Hepatocyte (in vitro differentiated cells): ENCODE data around the gene FAM236C. TPM values are rescaled to one million over a fixed set of nuclear protein-coding genes. Genes with fewer than 3 reads are reported as not detected.
"Not testable (repeated sequence)": the region's sequence is repeated elsewhere in the genome, so short reads cannot be mapped to it uniquely, and the experiment has no call there.

Source experiments
- DNase-seq: peaks from one replicate; pipeline ENCODE4 v3.0.0-alpha.2; 2016; ENCODE audit warnings: low spot score
- H2AFZ ChIP-seq: fragments of 200-600 bp; sonication (generic); 2 replicates; pipeline ENCODE4 v1.6.0; 2016; ENCODE audit warnings: antibody characterized with exemption, mild to moderate bottlenecking
- H3K27ac ChIP-seq: fragments of 200-600 bp; sonication (generic); 2 replicates; pipeline ENCODE4 v1.5.1; 2016; ENCODE audit warnings: mild to moderate bottlenecking
- H3K27me3 ChIP-seq: fragments of 200-600 bp; sonication (generic); 2 replicates; pipeline ENCODE4 v1.6.1; 2016
- H3K36me3 ChIP-seq: fragments of 200-600 bp; sonication (generic); replicated peaks from 2 replicates; pipeline ENCODE4 v1.5.1; 2016; ENCODE audit warnings: low read depth; ENCODE audit not compliant: insufficient read depth
- H3K4me1 ChIP-seq: fragments of 200-600 bp; sonication (generic); 2 replicates; pipeline ENCODE4 v1.5.1; 2016; ENCODE audit warnings: mild to moderate bottlenecking, moderate library complexity; ENCODE audit not compliant: insufficient read depth
- H3K4me2 ChIP-seq: fragments of 200-600 bp; sonication (generic); 2 replicates; pipeline ENCODE4 v1.6.0; 2016
- H3K4me3 ChIP-seq: fragments of 200-600 bp; sonication (generic); 2 replicates; pipeline ENCODE4 v1.5.1; 2016; ENCODE audit warnings: mild to moderate bottlenecking
- H3K79me2 ChIP-seq: fragments of 200-600 bp; sonication (generic); 2 replicates; pipeline ENCODE4 v1.6.0; 2017; ENCODE audit warnings: mild to moderate bottlenecking
- H3K9me2 ChIP-seq: fragments of 200-600 bp; sonication (generic); replicated peaks from 2 replicates; pipeline ENCODE4 v1.6.0; 2017; ENCODE audit warnings: mild to moderate bottlenecking; ENCODE audit not compliant: insufficient read depth
- H3K9me3 ChIP-seq: fragments of 200-600 bp; sonication (generic); 2 replicates; pipeline ENCODE4 v1.5.1; 2016; ENCODE audit warnings: low read depth, mild to moderate bottlenecking
- H4K20me1 ChIP-seq: fragments of 200-600 bp; sonication (generic); 2 replicates; pipeline ENCODE4 v1.6.0; 2016; ENCODE audit warnings: mild to moderate bottlenecking; ENCODE audit not compliant: insufficient read depth, poor library complexity, severe bottlenecking
- WGBS: methylation state at CpG from one replicate; pipeline ENCODE4 v1.1.6; 2016; ENCODE audit warnings: low lambda C conversion rate; ENCODE audit errors: missing lambda C conversion rate; 5-methylcytosine and 5-hydroxymethylcytosine counted together
- polyA plus RNA-seq: library from polyadenylated mRNA; unstranded; fragments of >200 nt; fragmentation: Nextera tagmentation; extraction: Ambion mirVana; gene quantifications from 2 replicates; pipeline ENCODE4 v1.2.1, GENCODE V29; 2016
- total RNA-seq: library from RNA; depleted of rRNA; stranded (reverse); fragments of >200 nt; gene quantifications from 2 replicates; pipeline ENCODE4 v1.2.3, GENCODE V29; 2014

The FAM236C gene
- total and polyA plus RNA-seq, 2 experiments from 2014 or later: not detected

DNA sequence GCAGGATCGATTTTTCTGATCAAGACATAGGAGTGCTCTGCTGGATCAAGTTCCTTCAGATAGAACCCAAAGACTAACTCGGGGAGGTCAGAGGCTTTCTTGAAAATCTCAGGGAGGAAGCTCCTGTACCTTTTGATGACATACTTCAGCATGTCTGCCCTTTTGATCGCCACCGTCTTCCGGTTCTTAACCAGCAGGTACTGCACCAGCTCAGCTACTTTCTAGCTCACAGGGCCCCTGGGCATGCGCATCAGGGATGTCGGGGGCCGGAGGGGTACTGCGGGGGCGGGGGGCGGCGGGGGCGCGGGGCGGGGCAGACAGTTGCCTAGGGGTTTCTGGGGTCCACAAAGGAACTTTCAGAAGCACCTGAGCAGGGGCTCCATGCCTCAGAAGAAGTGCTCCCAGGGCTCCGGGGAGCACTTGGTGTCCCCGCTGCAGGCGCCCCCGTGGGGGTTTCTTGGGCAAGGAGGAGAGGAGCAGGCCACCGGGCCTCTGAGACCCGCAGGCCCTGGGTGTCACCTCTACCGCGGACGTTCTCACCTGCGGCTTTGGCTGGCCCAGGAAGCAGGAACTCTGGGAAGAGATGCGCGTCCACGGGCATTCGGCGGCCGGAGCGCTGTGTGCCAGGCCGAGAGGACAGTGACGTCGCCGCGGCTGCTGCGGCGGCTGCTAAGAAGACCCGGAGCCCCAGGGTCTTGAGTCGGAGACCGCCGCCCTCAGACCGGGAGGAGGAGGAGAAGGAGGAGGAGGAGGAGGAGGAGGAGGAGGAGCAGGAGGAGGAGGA lies 30.8 kb downstream of the FAM236C start:
- not testable (repeated sequence) for H3K27ac ChIP-seq, H3K4me3 ChIP-seq, H2AFZ ChIP-seq, H4K20me1 ChIP-seq, H3K79me2 ChIP-seq, H3K9me3 ChIP-seq, H3K27me3 ChIP-seq, H3K4me2 ChIP-seq, H3K36me3 ChIP-seq, H3K9me2 ChIP-seq, H3K4me1 ChIP-seq, DNase-seq
- WGBS: no CpG with 5 or more reads among the region's 44 CpGs

DNA sequence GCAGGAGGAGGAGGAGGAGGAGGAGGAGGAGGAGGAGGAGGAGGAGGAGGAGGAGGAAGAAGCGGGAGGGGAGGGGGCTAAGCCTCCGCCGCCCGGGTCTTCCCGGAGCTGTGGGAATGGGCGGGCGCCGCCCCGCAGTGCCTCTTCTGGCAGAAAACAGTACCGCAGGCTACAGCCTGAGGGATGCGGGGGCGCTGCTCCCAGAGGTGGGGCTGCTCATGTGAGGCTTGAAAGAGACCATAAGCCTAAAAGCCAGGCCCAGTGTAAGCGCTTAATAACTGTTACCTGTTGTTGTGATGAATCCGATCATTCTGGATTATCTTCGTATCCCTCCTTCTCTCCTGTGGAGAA lies 31.4 kb downstream of the FAM236C start, which contains the start of gene DMRTC1:
DMRTC1 (minus strand) TSS at position 19 of the 351 bp plus-strand sequence. CDS start 68,143 bp downstream, outside the sequence.
- H3K4me2 ChIP-seq, H3K79me2 ChIP-seq, H3K27me3 ChIP-seq, H3K36me3 ChIP-seq, H3K4me1 ChIP-seq, H4K20me1 ChIP-seq, H2AFZ ChIP-seq, H3K4me3 ChIP-seq, DNase-seq, H3K27ac ChIP-seq, H3K9me3 ChIP-seq, H3K9me2 ChIP-seq: not testable (repeated sequence)
- no CpG with 5 or more reads among the region's 15 CpGs for WGBS

DNA sequence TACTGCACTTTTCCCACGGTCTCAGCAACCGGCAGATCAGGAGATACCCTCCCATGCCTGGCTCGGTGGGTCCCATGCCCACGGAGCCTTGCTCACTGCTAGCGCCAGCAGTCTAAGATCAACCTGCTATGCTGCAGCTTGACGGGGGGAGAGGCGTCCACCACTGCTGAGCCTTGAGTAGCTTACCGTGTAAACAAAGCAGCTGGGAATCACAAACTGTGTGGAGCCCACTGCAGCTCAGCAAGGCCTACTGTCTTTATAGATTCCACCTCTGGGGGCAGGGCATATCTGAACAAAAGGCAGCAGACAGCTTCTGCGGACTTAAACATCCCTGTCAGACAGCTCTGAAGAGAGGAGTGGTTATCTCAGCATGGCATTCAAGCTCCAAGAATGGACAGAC lies 47.6 kb downstream of the FAM236C start:
- not testable (repeated sequence) for H3K9me2 ChIP-seq, H3K9me3 ChIP-seq, DNase-seq, H2AFZ ChIP-seq, H4K20me1 ChIP-seq, H3K27me3 ChIP-seq, H3K4me2 ChIP-seq, H3K36me3 ChIP-seq, H3K4me1 ChIP-seq, H3K79me2 ChIP-seq, H3K4me3 ChIP-seq, H3K27ac ChIP-seq
- no CpG with 5 or more reads among the region's 9 CpGs for WGBS

Other genes starting within 250 kb of the FAM236C start
- 6.3 and 6.7 TPM in 2 replicates for gene PHKA1, start 198.3 kb upstream of the FAM236C start, total RNA-seq
- gene PHKA1, start 198.3 kb upstream of the FAM236C start, polyA plus RNA-seq: 2.7 and 4.4 TPM in 2 replicates
- gene DMRTC1B, start 135.7 kb upstream of the FAM236C start, total RNA-seq: 0.16 and 3.0 TPM in 2 replicates
- gene DMRTC1B, start 135.7 kb upstream of the FAM236C start, polyA plus RNA-seq: 2.4 and 3.0 TPM in 2 replicates
- gene FAM236B, start 130.0 kb upstream of the FAM236C start, total RNA-seq: not detected in 2 replicates
- gene FAM236B, start 130.0 kb upstream of the FAM236C start, polyA plus RNA-seq: not detected in 2 replicates
- not detected in 2 replicates for gene FAM236D, start 104.4 kb upstream of the FAM236C start, total RNA-seq
- not detected in 2 replicates for gene FAM236D, start 104.4 kb upstream of the FAM236C start, polyA plus RNA-seq
- gene FAM236A, start 25.6 kb downstream of the FAM236C start, total RNA-seq: not detected in 2 replicates
- gene FAM236A, start 25.6 kb downstream of the FAM236C start, polyA plus RNA-seq: not detected in 2 replicates
- gene DMRTC1, start 31.2 kb downstream of the FAM236C start, total RNA-seq: not detected in 2 replicates
- gene DMRTC1, start 31.2 kb downstream of the FAM236C start, polyA plus RNA-seq: 0.45 and 0.51 TPM in 2 replicates
- not detected in 2 replicates for gene PABPC1L2B, start 90.3 kb downstream of the FAM236C start, total RNA-seq
- gene PABPC1L2B, start 90.3 kb downstream of the FAM236C start, polyA plus RNA-seq: not detected in 2 replicates
- gene PABPC1L2A, start 166.9 kb downstream of the FAM236C start, total RNA-seq: not detected in 2 replicates
- gene PABPC1L2A, start 166.9 kb downstream of the FAM236C start, polyA plus RNA-seq: not detected in 2 replicates